ENCODE data around the gene NTRK3. TPM values are rescaled to one million over a fixed set of nuclear protein-coding genes. Genes with fewer than 3 reads are reported as not detected.

Gene NTRK3
- total RNA-seq, 2 experiments from 2014 or later, result 0.78 TPM; not detected in 1

GRCh38 chr15:87949151-87949574 is 307.4 kb downstream of the NTRK3 start:
- ATAC-seq (ENCODE audit: poor library complexity), result no peak
- no peak overlapping the region for H3K4me3 Mint-ChIP-seq
- Histone ChIP-seq H3K4me3 (ENCODE audit: low read length) (no peak overlapping the region), H3K27me3 (ENCODE audit: control insufficient read depth in 1 of 2, insufficient read depth in 2 of 2, low read length in 2 of 2) (no peaks in the 10 kb centered on the region), H3K4me1 (ENCODE audit: insufficient read depth, low read length) (no peaks in the 10 kb centered on the region), H3K36me3 (ENCODE audit: insufficient read depth, low read length) (no peaks in the 10 kb centered on the region), H3K9me3 (ENCODE audit: control insufficient read depth in 1 of 2, insufficient read depth in 1 of 2, low read length in 2 of 2) (no peaks in the 10 kb centered on the region), H3K27ac (ENCODE audit: low read depth in 1 of 2, low read length in 2 of 2) (no peak overlapping the region)
- no peaks in the 10 kb centered on the region for H3K27me3 Mint-ChIP-seq
- no peak for TF ChIP-seq CTCF (IDR thresholded peaks at IDR 0.05)
- intact Hi-C loops (cut with DNase I, micrococcal nuclease), result no loop called here
- CTCF ChIA-PET, result no interaction called here
- H3K9me3 Mint-ChIP-seq, result no peaks in the 10 kb centered on the region
- no peak overlapping the region for H3K27ac Mint-ChIP-seq
- no peaks in the 10 kb centered on the region for H3K36me3 Mint-ChIP-seq (ENCODE audit: low read depth)
- DNase-seq, result no peak
- no peaks in the 10 kb centered on the region for H3K4me1 Mint-ChIP-seq (ENCODE audit: low read depth)
- POLR2A ChIA-PET, result no interaction called here

DNA sequence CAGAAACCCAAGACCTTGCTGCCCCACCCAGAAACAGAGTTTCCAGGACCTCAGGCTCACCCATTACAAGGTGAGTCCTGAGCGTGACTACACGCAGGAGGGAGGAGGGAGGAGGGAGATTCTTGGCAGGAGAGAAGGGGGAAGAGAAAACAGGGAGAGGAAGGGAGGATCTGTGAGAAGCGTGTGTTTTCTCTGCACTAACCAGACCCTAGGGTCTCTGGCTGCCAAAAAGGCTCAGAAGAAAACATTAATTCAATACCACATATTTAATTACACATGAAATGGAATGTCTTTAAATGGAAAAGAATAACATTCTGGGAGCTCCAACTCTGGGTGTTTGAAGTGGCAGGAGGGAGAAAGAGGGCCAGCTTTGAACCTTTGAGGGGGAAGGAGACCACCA is 309.0 kb downstream of the NTRK3 start:
- TF ChIP-seq CTCF (IDR thresholded peaks at IDR 0.05), result no peak
- Histone ChIP-seq H3K27me3 (ENCODE audit: control insufficient read depth in 1 of 2, insufficient read depth in 2 of 2, low read length in 2 of 2) (no peaks in the 10 kb centered on the region), H3K9me3 (ENCODE audit: control insufficient read depth in 1 of 2, insufficient read depth in 1 of 2, low read length in 2 of 2) (no peaks in the 10 kb centered on the region), H3K27ac (ENCODE audit: low read depth in 1 of 2, low read length in 2 of 2) (no peak overlapping the region), H3K4me1 (ENCODE audit: insufficient read depth, low read length) (no peaks in the 10 kb centered on the region), H3K4me3 (ENCODE audit: low read length) (no peak overlapping the region), H3K36me3 (ENCODE audit: insufficient read depth, low read length) (no peaks in the 10 kb centered on the region)
- no peaks in the 10 kb centered on the region for H3K9me3 Mint-ChIP-seq
- ATAC-seq (ENCODE audit: poor library complexity) (no peak), DNase-seq (no peak)
- H3K27me3 Mint-ChIP-seq, result no peaks in the 10 kb centered on the region
- CTCF ChIA-PET, result no interaction called here
- H3K27ac Mint-ChIP-seq, result no peak overlapping the region
- POLR2A ChIA-PET, result no interaction called here
- H3K4me1 Mint-ChIP-seq (ENCODE audit: low read depth), result no peaks in the 10 kb centered on the region
- intact Hi-C loops (cut with DNase I, micrococcal nuclease), result no loop called here
- no peak overlapping the region for H3K4me3 Mint-ChIP-seq
- no peaks in the 10 kb centered on the region for H3K36me3 Mint-ChIP-seq (ENCODE audit: low read depth)

- TF ChIP-seq CTCF (IDR thresholded peaks at IDR 0.05), result no peak
- no peaks in the 10 kb centered on the region for H3K4me1 ChIP-seq (ENCODE audit: insufficient read depth, low read length)
- no peak overlapping the region for H3K4me3 ChIP-seq (ENCODE audit: low read length)
- H3K9me3 ChIP-seq (ENCODE audit: control insufficient read depth in 1 of 2, insufficient read depth in 1 of 2, low read length in 2 of 2), result peaks cover 0 to 3% of the 10 kb centered on the region in 2 experiments
- ATAC-seq (ENCODE audit: poor library complexity), result no peak
- no peaks in the 10 kb centered on the region for H3K36me3 ChIP-seq (ENCODE audit: insufficient read depth, low read length)
- H3K27me3 ChIP-seq (ENCODE audit: control insufficient read depth in 1 of 2, insufficient read depth in 2 of 2, low read length in 2 of 2), result no peaks in the 10 kb centered on the region
- Mint-ChIP-seq H3K36me3 (ENCODE audit: low read depth) (no peaks in the 10 kb centered on the region), H3K27me3 (no peaks in the 10 kb centered on the region), H3K4me3 (no peak overlapping the region), H3K4me1 (ENCODE audit: low read depth) (no peaks in the 10 kb centered on the region), H3K27ac (no peak overlapping the region), H3K9me3 (no peaks in the 10 kb centered on the region)
- POLR2A ChIA-PET, result no interaction called here
- CTCF ChIA-PET, result no interaction called here
- intact Hi-C loops (cut with DNase I, micrococcal nuclease), result no loop called here
- no peak for DNase-seq
- no peak overlapping the region for H3K27ac ChIP-seq (ENCODE audit: low read depth in 1 of 2, low read length in 2 of 2)
Observed at GRCh38 chr15:87945246-87945645, 311.3 kb downstream of the NTRK3 start.

Data from CD4-positive, alpha-beta T cell (primary cell).